LHCN-M2 (cell line): ENCODE measurements around the gene AANAT. TPM values are rescaled to one million over a fixed set of nuclear protein-coding genes. Genes with fewer than 3 reads are reported as not detected.

Experiments
- DNase-seq: peaks from one replicate; pipeline ENCODE4 v3.0.0-alpha.2; 2012; ENCODE audit warnings: low read depth
- polyA plus RNA-seq: library from polyadenylated mRNA; unstranded; fragments of >200 nt; gene quantifications from one replicate; pipeline ENCODE4 v1.2.1, GENCODE V29; 2012; ENCODE audit warnings: missing spikeins
- total RNA-seq: library from RNA; depleted of rRNA; stranded (reverse); fragments of >200 nt; gene quantifications from 2 replicates; pipeline ENCODE4 v1.2.3, GENCODE V29; 2014; rRNA removed

Gene AANAT
- total RNA-seq: not detected in 2 replicates
- 0.12 TPM for polyA plus RNA-seq

- DNase-seq: no peak
Measured at GRCh38 chr17:76467366-76467765, at the start of gene AANAT. AANAT (plus strand) TSS chr17:76467603; CDS start chr17:76468747, 1,144 bp downstream.

- no peak for DNase-seq
Measured at GRCh38 chr17:76419576-76420260, 47.7 kb upstream of the AANAT start.

GRCh38 chr17:76420356-76421043, 46.9 kb upstream of the AANAT start:
- no peak for DNase-seq

DNA sequence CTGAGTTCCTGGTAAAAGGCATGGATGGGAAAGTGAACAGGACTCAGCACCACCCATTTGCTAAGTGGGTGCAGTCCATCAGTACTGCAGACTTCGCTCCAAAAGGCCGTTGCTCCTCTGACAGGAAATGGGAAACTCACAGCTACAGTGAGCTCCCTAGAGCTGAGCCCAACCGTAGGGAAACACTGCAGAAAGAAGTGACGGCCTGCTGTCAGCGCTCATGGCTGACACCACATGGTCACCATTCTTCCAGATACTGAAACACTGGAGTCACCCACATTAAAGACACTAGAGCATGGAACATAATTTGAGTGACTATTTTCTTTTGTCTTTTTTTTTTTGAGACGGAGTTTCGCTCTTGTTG, 46.4 kb upstream of the AANAT start:
- DNase-seq: no peak

- no peak for DNase-seq
Measured at GRCh38 chr17:76422406-76422805, 45.0 kb upstream of the AANAT start.

GRCh38 chr17:76422860-76423259, 44.5 kb upstream of the AANAT start:
- DNase-seq: no peak

GRCh38 chr17:76426853-76427252, 40.5 kb upstream of the AANAT start:
- no peak for DNase-seq

- DNase-seq: peak; percentile 47
Measured at GRCh38 chr17:76427501-76428231, 39.7 kb upstream of the AANAT start.

GRCh38 chr17:76428511-76428910, 38.9 kb upstream of the AANAT start:
- no peak for DNase-seq

GRCh38 chr17:76431509-76431908, 35.9 kb upstream of the AANAT start:
- no peak for DNase-seq

- DNase-seq: no peak
Measured at GRCh38 chr17:76432004-76432403, 35.4 kb upstream of the AANAT start.

DNA sequence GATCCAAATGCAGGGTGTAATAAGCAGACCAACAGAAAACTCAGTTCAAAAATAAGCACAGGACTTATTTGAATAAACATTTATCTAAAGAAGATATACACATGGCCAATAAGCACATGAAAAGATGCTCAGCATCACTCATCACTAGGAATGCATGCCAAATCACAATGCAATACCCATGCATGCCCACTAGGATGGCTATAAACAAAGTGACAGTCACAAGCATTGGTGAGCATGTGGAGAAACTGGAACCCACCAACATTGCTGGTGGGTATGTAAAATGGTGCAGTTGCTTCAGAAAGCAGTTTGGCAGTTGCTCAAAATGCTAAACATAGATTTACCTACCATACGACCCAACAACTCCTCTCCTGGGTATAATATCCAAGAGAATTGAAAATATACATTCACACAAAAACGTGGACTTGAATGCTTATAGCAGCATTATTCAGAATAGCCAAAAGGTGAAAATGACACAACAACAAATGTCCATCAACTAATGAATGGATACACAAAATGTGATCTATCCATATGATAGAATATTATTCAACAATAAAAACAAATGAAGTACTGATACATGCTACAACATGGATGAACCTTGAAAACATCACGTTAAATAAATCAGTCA, 34.6 kb upstream of the AANAT start:
- DNase-seq: no peak

DNA sequence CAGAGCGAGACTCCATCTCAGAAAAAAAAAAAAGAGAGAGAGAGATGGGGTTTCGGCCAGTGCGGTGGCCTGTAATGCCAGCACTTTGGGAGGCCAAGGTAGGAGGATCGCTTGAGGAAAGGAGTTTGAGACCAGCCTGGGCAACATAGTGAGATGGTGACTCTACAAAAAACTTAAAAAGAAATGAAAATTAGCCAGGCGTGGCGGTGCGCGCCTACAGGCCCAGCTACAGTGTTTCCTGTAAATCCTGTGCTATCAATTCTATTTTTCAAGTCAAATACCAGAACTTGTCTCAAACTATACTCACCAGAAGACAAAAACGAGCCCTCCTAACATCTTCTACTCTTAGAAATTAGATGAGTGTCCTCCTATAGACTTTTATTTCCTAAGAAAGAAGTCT, 33.7 kb upstream of the AANAT start:
- no peak for DNase-seq

- no peak for DNase-seq
Measured at GRCh38 chr17:76434870-76435269, 32.5 kb upstream of the AANAT start.

- DNase-seq: no peak
Measured at GRCh38 chr17:76435751-76436150, 31.7 kb upstream of the AANAT start.

- DNase-seq: no peak
Measured at GRCh38 chr17:76437467-76438402, 29.7 kb upstream of the AANAT start.

DNA sequence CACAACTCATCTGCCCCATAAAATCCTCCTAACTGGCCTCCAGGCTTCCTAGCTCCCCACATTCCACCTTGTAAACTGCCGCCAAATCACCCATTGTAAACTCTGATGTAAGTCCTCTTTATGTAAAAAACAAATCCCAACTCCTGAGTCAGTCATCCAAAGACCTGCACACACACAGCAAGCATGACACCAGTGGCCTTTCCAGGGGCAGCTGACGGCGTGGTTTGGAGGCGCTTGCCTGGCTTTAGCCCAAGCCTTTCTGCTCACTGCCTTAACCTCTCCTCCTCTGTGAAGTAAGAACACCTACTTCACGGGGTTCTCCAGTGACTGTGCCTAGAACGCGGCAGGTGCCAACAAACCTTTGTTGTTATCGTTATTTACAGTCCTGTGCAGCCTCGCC, 28.5 kb upstream of the AANAT start:
- DNase-seq: no peak

DNA sequence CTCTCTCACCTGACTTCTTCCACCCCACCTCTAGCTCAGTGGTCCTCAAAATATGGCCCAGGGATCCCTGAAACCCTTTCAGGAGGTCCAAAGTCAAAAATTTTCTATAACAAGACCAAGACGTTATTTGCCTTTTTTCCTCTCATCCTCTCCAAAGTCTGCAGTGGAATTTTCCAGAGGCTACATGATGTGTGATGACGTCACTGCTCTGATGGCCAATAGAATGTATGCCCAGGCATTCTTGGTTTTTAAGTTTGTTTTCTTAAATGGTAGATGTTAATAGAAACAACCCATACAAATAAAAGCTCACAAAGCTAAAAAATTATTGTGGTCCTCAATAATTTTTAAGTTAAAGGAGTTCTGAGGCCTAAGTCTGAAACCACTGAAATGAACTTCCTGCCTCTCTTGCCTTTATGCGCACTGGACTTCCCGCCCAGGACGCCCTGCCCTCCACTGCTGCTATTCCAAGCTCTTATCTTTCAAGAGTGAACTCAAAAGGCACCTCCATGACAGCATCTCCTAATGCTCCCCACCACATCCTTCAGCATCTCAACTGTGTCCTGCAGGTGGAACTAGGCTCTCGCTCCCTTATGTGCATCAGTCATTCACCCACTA, 28.0 kb upstream of the AANAT start:
- DNase-seq: no peak

DNA sequence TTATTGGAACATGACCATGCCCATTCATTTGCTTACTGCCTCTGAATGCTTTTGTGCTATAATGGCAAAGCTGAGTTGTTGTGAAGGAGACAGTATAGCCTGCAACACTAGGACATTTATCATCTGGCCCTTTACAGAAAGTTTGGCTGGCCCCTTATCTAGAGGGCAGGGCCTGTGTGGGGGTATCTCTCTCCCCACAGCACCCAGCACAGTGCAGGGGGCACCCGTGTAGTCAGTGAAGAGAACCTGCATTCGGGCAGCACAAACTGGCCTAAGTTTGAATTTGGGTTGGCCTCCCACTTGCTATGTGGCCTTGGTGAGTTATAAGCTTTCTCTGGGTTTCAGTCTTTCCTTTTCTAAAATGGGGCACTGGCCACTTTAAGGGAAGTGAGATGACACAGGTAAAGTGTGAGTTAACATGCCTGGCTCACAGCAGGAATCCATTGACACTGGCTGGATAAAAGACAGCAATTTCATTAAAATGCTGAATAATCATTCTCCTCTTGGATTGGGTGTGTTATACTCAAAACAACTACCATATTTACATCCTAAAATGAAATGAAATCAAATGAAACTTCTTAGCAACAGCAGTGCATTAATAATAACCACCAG, 26.5 kb upstream of the AANAT start:
- DNase-seq: no peak

DNA sequence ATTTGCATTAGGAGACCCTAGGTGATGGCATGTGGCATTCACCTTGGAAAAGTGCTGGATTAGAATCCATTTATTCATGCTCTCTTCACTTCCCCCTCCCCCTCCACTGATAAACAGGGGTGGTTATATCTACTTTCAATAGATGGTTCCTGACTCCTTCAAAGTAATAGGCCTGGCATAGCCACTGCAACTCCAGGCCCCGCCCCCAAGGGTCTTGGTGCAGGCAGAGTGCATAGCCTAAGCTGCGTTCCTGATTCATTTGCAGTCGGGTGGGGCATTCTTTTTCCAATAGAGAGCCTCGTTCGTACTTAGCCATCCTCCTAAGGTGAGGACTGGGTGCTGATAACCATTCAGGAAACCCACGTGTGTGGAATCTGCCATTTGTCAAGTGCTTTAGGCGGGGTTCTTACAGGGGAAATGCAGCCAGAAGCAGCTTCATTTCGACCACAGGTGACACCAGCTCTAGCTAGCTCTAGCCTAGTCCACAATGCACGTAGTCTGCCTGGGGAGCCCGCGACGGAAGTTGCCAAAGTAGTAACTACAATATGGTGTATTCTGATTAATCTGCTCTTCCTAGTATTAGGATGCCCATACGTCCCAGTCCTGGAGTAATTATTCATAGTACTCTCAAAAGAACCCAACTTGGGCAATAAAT, 25.6 kb upstream of the AANAT start:
- DNase-seq: no peak
